GM18502 (cell line): ENCODE data around the gene RPUSD1.

Experiments
- ATAC-seq: cut with Tn5 transposase; IDR thresholded peaks from one replicate; pipeline ENCODE4 v1.9.1; 2021; ENCODE audit warnings: mild to moderate bottlenecking; ENCODE audit not compliant: unreplicated experiment, poor library complexity

The RPUSD1 gene

DNA sequence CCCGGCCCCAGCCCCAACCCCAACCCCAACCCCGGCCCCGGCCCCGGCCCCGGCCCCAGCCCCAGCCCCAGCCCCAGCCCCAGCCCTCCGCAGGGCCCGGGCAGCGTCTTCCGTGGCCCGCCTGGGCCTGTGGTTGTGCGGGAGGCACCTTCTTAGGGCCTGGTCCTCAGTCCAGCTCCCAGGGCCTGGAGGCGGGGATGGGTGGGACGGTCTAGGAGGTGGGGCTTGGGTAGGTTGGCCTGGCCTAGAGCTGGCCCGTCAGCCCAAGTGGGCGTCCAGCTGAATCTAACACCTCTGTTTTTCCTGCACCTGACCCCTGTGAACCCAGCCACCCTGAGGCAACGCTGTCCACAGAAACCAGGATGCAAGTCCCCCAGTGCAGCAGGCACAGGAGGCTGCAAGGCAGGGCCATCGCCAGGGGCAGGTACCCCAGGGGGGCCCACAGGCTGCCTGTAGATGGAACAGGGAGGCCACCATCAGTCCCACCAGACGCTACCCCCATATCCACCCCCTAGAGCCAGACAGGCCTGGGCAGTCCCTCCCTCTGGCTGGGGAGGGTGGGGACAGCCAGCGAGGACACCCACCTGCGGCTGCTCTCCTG is 18.9 kb downstream of the RPUSD1 start:
- no peak for ATAC-seq

DNA sequence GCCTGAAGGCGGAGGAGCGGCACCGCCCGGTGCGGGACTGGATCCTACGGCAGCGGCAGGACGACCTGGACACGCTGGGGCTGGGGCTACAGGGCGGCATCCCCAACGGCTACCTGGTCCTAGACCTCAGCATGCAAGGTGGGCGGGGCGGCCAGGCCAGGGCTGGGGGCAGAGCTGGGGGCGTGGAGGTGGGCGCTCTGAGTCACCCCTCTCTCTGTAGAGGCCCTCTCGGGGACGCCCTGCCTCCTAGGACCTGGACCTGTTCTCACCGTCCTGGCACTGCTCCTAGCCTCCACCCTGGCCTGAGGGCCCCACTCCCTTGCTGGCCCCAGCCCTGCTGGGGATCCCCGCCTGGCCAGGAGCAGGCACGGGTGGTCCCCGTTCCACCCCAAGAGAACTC is 19.8 kb downstream of the RPUSD1 start:
- no peak for ATAC-seq

DNA sequence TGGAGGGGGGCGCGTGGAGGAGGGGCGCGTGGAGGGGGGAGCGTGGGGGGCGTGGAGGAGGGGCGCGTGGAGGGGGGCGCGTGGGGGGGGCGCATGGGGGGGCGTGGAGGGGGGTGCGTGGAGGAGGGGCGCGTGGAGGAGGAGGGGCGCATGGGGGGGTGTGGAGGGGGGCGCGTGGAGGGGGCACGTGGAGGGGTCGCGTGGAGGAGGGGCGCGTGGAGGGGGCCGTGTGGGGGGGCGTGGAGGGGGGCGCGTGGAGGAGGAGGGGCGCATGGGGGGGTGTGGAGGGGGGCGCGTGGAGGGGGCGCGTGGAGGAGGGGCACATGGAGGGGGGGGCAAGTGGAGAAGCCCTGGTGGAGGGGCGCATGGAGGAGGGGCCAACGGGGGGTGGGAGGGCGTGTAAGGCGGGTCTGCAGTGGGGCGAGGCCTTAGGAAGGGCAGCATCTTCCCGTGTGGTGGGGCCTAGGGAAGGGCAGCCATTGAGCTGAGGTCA is 20.4 kb downstream of the RPUSD1 start:
- no peak for ATAC-seq

DNA sequence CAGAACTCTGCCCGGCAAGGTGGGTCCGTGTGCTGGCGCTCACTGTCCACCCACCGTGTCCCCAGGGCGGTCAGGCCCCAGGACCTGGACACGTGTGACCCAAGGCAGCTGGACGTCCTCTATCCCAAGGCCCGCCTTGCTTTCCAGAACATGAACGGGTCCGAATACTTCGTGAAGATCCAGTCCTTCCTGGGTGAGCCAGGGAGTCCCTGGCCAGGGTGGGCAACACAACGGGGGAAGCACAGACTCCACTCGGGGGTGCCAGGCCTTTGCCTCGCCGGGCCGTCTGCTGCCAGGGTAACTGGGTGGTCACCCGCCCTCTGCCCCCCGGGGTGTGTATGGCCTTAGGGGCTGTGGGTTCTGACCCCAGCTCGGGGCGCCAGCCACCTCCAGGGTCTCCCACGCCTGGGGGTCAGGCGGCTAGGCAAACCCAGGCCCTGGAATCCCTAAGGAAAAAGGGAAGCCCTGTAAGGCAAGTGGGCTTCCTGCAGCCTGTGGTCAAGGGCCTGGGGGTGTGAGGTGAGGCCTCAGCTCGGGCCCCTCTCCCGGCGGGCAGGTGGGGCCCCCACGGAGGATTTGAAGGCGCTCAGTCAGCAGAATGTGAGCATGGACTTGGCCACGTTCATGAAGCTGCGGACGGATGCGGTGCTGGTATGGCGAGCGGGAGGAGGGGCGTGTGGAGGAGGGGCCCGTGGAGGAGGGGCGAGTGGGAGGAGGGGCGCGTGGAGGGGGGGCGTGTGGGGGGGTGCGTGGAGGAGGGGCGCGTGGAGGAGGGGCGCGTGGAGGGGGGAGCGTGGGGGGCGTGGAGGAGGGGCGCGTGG is 21.2 kb downstream of the RPUSD1 start:
- ATAC-seq, result no peak

DNA sequence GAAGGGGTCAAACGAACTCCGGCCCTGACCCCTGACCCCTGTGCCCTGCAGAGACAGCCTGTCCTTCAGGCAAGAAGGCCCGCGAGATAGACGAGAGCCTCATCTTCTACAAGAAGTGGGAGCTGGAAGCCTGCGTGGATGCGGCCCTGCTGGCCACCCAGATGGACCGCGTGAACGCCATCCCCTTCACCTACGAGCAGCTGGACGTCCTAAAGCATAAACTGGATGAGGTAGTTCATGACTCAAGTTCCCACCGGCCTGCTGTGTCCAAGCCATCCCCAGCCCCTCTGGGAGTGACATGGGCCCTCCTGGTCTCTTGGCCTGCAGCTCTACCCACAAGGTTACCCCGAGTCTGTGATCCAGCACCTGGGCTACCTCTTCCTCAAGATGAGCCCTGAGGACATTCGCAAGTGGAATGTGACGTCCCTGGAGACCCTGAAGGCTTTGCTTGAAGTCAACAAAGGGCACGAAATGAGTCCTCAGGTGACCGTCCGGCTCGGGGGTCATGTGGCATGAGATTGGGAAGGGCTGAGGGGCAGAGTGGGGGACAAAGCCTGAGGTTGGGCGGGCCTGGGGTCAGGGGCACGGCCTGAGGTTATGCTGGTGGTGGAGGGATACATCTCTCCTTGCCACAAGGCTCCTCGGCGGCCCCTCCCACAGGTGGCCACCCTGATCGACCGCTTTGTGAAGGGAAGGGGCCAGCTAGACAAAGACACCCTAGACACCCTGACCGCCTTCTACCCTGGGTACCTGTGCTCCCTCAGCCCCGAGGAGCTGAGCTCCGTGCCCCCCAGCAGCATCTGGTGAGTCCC is 22.0 kb downstream of the RPUSD1 start:
- no peak for ATAC-seq

DNA sequence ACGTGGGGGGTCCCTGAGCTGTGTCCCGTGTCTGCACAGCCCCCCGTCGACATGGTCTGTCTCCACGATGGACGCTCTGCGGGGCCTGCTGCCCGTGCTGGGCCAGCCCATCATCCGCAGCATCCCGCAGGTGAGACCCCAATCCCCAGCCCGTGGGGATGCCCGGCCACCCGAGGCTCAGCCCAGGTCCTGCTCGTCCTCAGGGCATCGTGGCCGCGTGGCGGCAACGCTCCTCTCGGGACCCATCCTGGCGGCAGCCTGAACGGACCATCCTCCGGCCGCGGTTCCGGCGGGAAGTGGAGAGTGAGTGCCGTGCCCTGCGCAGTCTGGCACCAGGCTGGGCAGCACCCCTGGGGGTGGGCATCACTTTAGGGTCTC is 22.7 kb downstream of the RPUSD1 start:
- ATAC-seq, result no peak

DNA sequence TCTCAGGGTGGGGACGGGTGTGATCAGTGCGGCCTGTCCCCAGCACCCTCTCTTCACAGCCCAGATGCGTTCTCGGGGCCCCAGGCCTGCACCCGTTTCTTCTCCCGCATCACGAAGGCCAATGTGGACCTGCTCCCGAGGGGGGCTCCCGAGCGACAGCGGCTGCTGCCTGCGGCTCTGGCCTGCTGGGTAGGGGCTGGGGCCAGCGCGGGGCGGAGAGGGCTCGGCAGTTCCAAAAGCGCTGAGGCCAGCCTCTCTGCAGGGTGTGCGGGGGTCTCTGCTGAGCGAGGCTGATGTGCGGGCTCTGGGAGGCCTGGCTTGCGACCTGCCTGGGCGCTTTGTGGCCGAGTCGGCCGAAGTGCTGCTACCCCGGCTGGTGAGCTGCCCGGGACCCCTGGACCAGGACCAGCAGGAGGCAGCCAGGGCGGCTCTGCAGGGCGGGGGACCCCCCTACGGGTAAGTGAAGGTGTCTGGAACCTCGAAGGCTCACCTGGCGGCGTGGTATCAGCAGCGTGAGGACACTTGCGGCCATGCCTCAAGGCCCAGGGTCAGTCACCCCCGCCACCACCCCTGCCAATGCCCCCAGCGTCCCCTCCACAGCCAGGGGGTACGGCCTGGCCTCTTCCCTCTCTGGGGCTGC is 23.2 kb downstream of the RPUSD1 start:
- no peak for ATAC-seq

DNA sequence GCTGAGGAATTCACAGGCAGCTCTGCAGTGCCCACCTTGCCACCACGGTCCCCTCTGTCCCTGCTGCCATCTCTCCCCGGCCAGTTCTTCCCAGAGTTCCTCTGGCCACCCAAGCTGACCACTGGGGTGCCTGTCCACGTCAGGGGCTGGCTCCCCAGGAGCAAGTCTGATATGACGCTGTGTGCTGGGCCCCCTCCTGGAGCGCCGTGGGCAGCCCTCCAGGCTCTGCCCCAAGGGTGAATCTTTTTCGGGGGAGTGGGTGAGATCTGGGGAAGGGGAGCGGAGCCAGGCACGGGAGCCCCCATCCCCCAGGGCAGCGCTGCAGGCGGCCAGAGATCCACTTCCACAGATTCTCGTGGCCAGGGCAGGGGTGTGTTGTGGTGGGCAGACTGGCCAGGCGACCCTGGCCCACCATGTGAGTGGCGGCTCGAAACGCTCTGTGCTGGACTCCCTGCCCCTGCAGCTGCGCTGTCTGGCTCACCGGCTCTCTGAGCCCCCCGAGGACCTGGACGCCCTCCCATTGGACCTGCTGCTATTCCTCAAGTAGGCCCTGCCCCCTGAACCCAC is 23.9 kb downstream of the RPUSD1 start:
- no peak for ATAC-seq

DNA sequence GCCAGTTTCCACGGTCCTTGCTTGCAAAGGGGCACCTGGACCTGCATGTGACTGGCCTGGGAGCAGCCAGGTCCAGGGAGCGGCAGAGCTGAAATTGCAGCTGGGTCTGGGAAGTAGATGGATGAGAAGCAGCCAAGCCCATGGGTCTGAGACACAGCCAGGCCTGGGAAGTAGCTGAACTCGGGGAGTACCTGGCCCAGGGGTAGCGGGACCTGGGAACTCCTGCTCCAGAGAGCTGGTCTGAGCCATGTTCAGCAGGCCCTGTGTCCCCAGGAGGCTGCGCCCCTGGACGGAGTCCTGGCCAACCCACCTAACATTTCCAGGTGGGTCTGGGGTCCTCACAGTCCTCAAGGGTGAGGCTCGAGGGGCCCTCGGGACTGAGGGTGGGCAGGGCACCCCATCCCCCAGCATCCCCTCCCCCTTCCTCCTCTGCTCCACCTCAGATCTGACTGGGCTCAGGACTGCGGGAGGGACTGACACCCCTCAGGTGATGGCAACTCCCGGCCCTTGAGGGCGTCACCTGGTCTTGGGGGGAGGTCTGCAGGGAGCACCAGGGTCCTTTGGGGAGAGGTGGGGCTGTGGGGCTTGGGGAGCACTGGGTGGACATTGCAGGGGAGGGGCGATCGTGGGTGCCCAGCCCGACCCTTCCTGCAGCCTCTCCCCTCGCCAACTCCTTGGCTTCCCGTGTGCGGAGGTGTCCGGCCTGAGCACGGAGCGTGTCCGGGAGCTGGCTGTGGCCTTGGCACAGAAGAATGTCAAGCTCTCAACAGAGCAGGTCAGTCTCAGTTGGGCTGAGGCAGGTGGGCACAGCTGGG is 24.6 kb downstream of the RPUSD1 start:
- ATAC-seq, result no peak

DNA sequence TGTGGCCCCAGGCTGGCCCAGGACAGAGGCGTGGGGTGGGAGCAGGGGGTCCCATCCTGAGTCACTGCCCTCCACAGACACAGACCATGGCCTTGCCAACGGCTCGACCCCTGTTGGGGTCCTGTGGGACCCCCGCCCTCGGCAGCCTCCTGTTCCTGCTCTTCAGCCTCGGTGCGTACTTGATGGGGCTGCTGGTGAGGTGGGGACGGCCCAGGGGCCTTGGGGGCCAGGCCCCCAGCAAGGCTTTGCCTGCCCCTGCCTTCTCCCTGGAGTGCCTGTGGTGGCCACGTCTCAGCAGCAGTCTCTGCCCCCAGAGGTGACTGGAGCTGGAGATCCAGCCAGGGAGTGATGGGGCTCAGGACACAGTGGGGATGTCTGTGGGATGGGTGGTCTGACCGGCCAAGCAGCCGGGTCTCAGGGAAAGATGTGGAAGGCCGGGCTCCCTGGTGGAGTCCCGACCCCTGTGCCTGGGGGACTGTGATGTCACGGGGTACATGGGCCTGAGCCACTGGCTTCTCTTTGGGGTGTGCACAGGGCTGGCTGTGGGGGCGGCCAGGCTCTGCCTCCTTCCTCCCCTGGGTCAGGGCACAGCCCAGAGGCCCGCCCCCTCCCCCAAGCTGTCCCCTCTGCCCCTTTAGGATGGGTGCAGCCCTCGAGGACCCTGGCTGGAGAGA is 25.4 kb downstream of the RPUSD1 start:
- ATAC-seq, result no peak

DNA sequence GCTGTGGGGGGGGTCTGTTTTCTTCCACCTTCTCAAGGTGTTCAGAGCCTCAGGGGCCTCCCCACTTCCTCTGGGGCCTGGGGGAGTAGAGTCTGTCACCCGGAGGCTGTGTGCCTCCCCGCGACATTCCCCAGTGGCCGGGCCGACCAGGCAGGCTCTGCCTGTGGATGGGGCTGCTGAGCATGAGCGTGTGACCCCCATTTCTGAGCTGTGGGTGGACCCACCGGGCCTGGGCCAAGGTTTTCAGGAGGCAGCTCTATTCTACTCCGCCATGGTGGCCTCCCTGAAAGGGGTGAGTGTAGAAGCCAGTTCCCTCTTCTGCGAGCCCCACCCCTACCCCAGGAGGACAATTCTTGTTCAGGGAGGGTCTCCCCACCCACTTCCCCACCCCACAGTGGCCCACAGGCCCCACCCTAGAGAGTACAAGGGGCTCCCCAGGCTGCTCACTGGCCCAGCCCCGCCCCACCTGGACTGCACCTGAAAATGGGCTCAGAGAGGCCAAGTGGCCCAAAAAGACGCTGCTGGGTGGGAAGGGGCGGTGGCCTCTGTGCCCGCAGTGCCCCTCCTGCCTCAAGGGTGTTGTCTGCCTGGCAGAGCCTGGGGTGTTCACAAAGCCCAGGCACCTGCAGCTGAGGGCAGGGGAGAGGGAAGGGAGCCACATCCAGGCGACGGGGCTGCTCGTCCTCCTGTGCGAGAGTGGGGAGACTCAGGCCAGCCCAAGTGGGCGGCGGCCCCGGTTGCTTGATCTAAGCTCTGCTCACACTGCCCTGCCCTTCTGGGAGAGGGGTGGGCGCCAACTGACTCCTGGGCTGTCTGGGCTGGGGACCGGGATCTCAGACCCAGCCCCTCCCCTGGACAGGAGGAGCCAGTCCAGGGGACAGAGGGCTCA is 26.3 kb downstream of the RPUSD1 start:
- no peak for ATAC-seq

DNA sequence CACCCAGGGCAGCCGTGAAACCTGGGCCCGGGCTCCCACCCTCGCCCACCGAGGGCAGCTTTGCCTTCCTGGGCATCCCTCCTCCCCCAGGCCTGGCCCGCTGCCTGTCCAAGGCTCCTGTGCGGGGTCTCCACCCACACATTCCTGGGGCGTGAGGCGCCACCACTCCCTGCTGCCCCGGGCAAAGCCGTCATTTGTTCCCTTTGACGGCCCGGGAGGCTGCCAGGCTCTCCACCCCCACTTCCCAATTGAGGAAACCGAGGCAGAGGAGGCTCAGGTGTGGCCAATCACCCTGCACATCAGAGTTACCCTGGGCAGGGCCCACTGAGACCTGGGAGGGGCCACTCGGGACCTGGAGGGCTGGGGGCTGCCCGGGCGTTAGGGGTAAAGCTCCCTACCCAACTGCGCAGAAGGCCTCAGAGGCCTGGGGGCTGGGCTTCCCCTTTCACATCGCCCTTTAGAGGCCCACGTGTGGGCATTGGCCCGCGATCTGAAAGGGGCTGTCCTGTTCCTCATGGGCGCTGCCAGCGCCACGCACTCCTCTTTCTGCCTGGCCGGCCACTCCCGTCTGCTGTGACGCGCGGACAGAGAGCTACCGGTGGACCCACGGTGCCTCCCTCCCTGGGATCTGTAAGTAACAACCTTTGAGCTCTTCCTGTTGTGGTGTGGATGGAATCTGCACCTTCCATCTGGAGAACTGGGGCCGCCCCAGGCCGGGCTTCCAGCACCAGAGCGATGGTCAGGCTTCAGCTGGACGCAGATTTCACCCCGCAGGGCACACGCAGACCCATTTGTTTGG is 27.4 kb downstream of the RPUSD1 start, which contains the start of gene MSLN:
Gene MSLN (plus strand): TSS at position 190 of the 799 bp plus-strand sequence. CDS start 1,947 bp downstream, outside the sequence.
- no peak for ATAC-seq

DNA sequence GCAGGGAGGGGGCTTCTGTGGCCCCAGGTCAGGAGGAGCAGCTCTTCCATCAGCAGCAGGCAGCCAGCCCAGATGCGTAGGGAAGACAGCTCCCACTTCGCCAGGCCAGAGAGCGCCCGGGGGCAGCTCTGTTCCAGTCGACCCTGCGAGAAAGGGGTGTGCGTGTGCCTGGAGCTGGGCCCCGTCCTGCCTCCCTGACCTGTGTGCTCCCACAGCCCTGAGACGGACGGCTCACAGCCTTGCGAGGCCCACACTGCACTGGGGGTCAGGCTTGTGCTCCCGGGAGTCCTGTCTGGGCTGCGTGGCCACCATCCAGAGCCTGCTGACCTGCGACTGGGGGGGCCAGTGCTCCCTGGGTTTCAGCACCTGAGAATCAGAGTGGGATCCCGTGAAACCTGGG is 28.1 kb downstream of the RPUSD1 start:
- ATAC-seq, result no peak

DNA sequence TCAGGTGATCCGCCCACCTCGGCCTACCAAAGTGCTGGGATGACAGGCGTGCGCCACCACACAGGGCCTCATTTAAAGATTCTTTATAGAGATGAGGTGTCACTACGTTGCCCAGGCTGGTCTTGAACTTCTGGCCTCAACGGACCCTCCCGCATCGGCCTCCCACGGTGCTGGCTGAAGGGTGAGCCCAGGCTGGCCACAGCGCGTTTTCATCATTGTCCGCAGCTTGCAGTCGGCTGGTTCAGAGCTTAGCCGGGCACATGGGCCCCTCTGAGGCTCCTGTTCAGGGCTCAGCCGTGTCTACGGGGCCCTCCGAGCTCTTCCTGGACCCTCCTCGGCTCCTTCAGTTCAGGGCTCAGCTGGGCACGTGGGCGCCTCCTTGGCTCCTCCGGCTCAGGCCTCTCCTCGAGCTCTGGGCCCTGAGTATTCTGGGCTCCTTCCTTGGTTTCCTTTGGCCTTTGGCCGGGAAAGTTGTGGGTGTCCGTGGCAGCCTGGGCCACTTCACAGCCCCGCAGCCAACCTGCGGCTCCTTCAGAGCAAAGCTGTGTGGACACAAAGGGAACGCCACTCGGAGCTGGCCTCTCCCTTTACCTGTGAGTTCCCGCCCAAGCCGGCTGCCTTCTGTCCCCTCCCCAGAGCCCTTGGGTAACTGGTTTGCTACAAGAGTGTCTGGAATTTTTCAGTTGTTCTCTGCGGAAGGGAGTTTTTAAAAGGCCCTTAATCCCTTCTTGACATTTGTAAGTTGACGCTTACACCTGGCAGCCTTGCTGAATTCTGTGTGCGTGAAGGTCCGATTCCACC is 28.9 kb downstream of the RPUSD1 start:
- no peak for ATAC-seq

DNA sequence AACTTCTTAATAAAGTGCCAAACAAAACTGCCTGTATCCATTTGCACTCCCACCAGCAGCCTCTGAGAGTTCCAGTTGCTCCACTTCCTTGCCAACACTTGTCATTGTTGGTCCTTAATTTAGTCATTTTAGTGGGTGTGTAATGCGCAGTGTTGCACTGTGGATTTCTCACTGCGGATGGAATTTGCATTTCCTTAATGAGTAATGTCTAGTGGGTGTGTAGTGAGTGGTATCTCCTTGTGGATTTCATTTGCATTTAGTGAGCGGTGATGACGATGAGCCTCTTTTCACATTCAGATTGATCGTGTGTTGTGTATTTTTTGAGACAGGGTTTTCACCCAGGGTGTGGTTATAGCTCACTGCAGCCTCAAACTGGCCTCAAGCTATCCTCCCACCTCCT is 31.8 kb downstream of the RPUSD1 start:
- no peak for ATAC-seq

DNA sequence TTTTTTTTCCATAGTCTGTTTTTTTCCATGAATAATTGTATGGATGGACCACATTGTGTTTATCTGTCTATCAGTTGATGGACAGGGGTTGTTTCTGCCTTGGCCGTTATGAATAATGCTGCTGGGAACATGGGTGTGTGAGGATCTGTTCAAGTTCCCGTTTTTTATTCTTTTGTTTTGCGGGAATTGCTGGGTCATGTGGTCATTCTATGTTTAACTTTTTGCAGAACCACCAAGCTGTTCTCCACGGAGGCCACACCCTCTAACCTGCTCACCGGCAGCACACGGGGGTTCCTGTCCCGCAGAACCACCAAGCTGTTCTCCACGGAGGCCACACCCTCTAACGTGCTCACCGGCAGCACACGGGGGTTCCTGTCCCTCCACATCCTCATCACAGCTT is 33.5 kb downstream of the RPUSD1 start:
- ATAC-seq, result no peak
